HepG2 (cell line): ENCODE measurements around the gene ZFAND3. TPM values are rescaled to one million over a fixed set of nuclear protein-coding genes. Genes with fewer than 3 reads are reported as not detected.
A peak's percentile ranks its signal among the peaks of the same experiment; 100 is the strongest.

ENCODE experiments used
- KDM2A ChIP-seq: sonication (generic); formaldehyde crosslinking; IDR thresholded peaks from 2 replicates; pipeline ENCODE4 v1.4.0; 2020; ENCODE audit warnings: low read depth, missing genetic modification reagents, borderline replicate concordance
- NFE2 ChIP-seq: sonication (generic); formaldehyde crosslinking; IDR thresholded peaks from 2 replicates; pipeline ENCODE4 v1.4.0; 2020; ENCODE audit warnings: missing genetic modification reagents
- NKX3-1 ChIP-seq: sonication (generic); formaldehyde crosslinking; IDR thresholded peaks from 2 replicates; pipeline ENCODE4 v1.5.0; 2020; ENCODE audit warnings: missing genetic modification reagents
- NRL ChIP-seq: sonication (generic); formaldehyde crosslinking; IDR thresholded peaks from 2 replicates; pipeline ENCODE4 v1.5.0; 2020; ENCODE audit warnings: missing genetic modification reagents, mild to moderate bottlenecking, moderate library complexity, borderline replicate concordance
- RBFOX2 ChIP-seq: fragments of 200-400 bp; formaldehyde crosslinking; IDR thresholded peaks from 2 replicates; pipeline ENCODE4 v1.6.1; 2017; ENCODE audit warnings: low read depth, mild to moderate bottlenecking, low read length
- RFX1 ChIP-seq: fragments of 450-650 bp; IDR thresholded peaks from 2 replicates; pipeline ENCODE4 v1.6.1; 2017
- SATB2 ChIP-seq: sonication (generic); formaldehyde crosslinking; IDR thresholded peaks from 2 replicates; pipeline ENCODE4 v1.5.0; 2020; ENCODE audit warnings: missing genetic modification reagents
- ZNF24 ChIP-seq: fragments of 450-650 bp; IDR thresholded peaks from 2 replicates; pipeline ENCODE4 v1.6.1; 2017; ENCODE audit warnings: antibody characterized with exemption, mild to moderate bottlenecking
- ZNF605 ChIP-seq: sonication (generic); formaldehyde crosslinking; IDR thresholded peaks from 2 replicates; pipeline ENCODE4 v1.8.0; 2022; ENCODE audit warnings: mild to moderate bottlenecking, missing genetic modification reagents
- polyA plus RNA-seq, 8 experiments: library from polyadenylated mRNA; depleted of rRNA in 3 of 8; stranded (reverse) in 7 of 8; unstranded in 1 of 8; fragments of >200 nt; fragmentation: Illumina TruSeq in 4 of 8; extraction: Trizol in 4 of 8; gene quantifications; 2 replicates each; pipeline versions ENCODE4 v1.2.1 to v1.2.3, GENCODE V29; 2011 to 2016; ENCODE audit warnings: low read depth in 4 of 8, missing spikeins in 1 of 8, mixed read lengths in 1 of 8; ENCODE audit not compliant: insufficient read depth in 1 of 8
- total RNA-seq, 5 experiments: library from RNA; depleted of rRNA; stranded (reverse); fragments of >200 nt; fragmentation: Illumina TruSeq; extraction: Trizol; gene quantifications; 2 replicates each; pipeline ENCODE4 v1.2.3, GENCODE V29; 2016; ENCODE audit warnings: low read depth in 1 of 5
- TF ChIP-seq, protein P1 (sequence below): sonication (generic); formaldehyde crosslinking; IDR thresholded peaks from 2 replicates; pipeline ENCODE4 v1.4.0; 2020; ENCODE audit warnings: missing genetic modification reagents
- TF ChIP-seq, protein P2 (sequence below): sonication (generic); formaldehyde crosslinking; IDR thresholded peaks from 2 replicates; pipeline ENCODE4 v1.8.1; 2022; ENCODE audit warnings: low read depth, mild to moderate bottlenecking, missing genetic modification reagents
- TF ChIP-seq, protein P3 (sequence below): sonication (generic); formaldehyde crosslinking; IDR thresholded peaks from 2 replicates; pipeline ENCODE4 v1.4.0; 2020; ENCODE audit warnings: mild to moderate bottlenecking, missing genetic modification reagents
- TF ChIP-seq, protein P4 (sequence below): sonication (generic); formaldehyde crosslinking; IDR thresholded peaks from 2 replicates; pipeline ENCODE4 v1.5.0; 2020; ENCODE audit warnings: mild to moderate bottlenecking, missing genetic modification reagents, borderline replicate concordance
- TF ChIP-seq, protein P5 (sequence below): sonication (generic); formaldehyde crosslinking; conservative IDR thresholded peaks from 2 replicates; pipeline ENCODE4 v1.8.1; 2023; ENCODE audit warnings: missing genetic modification reagents

ZFAND3 gene
- total and polyA plus RNA-seq, 2 of the 13 experiments (the other 11 are each of a cell fraction or from before 2014, with no cell fraction given), result 16.4 to 17.1 TPM

DNA sequence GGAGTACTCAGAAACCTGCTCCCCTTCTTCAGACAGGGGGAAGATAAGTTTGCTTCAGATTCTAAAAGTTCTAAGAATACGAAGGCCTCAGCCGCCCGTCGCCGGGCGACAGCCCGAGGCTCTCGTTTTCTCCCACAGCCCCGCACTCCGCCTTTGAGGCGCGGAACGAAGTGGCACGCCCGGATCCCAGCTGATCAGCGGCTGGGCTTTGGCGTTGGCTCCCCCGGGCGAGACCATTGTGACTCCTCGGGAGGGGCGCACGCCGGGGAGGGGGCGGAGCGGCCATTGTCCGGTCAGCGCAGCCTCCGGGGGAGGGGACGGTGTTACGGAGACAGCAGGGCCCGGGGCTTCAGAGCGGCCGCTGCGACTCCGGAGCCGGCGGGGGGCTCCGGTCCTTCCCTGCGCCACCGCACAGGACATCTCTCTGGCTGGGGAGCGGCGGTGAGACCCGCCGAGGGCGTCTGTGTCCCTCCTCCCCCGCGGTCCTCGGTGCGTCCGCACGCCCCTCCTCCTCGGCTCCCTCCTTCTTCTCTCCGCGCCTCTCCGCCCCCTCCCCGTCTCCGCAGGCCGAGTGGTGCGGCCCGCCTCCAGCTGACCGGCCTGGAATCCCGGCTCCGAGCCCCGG lies at the start of gene ZFAND3 (continued):
- TF ChIP-seq, protein P1, sequence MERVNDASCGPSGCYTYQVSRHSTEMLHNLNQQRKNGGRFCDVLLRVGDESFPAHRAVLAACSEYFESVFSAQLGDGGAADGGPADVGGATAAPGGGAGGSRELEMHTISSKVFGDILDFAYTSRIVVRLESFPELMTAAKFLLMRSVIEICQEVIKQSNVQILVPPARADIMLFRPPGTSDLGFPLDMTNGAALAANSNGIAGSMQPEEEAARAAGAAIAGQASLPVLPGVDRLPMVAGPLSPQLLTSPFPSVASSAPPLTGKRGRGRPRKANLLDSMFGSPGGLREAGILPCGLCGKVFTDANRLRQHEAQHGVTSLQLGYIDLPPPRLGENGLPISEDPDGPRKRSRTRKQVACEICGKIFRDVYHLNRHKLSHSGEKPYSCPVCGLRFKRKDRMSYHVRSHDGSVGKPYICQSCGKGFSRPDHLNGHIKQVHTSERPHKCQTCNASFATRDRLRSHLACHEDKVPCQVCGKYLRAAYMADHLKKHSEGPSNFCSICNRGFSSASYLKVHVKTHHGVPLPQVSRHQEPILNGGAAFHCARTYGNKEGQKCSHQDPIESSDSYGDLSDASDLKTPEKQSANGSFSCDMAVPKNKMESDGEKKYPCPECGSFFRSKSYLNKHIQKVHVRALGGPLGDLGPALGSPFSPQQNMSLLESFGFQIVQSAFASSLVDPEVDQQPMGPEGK (CRISPR knock-in tag), result peak; percentile 93
- TF ChIP-seq, protein P2, sequence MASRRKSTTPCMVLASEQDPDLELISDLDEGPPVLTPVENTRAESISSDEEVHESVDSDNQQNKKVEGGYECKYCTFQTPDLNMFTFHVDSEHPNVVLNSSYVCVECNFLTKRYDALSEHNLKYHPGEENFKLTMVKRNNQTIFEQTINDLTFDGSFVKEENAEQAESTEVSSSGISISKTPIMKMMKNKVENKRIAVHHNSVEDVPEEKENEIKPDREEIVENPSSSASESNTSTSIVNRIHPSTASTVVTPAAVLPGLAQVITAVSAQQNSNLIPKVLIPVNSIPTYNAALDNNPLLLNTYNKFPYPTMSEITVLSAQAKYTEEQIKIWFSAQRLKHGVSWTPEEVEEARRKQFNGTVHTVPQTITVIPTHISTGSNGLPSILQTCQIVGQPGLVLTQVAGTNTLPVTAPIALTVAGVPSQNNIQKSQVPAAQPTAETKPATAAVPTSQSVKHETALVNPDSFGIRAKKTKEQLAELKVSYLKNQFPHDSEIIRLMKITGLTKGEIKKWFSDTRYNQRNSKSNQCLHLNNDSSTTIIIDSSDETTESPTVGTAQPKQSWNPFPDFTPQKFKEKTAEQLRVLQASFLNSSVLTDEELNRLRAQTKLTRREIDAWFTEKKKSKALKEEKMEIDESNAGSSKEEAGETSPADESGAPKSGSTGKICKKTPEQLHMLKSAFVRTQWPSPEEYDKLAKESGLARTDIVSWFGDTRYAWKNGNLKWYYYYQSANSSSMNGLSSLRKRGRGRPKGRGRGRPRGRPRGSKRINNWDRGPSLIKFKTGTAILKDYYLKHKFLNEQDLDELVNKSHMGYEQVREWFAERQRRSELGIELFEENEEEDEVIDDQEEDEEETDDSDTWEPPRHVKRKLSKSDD (CRISPR knock-in tag), result 0 out of 2 replicates have a peak, but pooled peaks have one; percentile 12
- TF ChIP-seq RFX1 (no peak), RBFOX2 (peak; percentile 88), NRL (peak; percentile 80; the same call in 1 of the 2 replicates), KDM2A (CRISPR knock-in tag) (peak; percentile 86; the same call in 1 of the 2 replicates), ZNF24 (no peak; the same call in 1 of the 2 replicates), NFE2 (no peak), ZNF605 (CRISPR knock-in tag) (peak; percentile 67; the same call in 1 of the 2 replicates), NKX3-1 (no peak), SATB2 (no peak)
- TF ChIP-seq, protein P3, sequence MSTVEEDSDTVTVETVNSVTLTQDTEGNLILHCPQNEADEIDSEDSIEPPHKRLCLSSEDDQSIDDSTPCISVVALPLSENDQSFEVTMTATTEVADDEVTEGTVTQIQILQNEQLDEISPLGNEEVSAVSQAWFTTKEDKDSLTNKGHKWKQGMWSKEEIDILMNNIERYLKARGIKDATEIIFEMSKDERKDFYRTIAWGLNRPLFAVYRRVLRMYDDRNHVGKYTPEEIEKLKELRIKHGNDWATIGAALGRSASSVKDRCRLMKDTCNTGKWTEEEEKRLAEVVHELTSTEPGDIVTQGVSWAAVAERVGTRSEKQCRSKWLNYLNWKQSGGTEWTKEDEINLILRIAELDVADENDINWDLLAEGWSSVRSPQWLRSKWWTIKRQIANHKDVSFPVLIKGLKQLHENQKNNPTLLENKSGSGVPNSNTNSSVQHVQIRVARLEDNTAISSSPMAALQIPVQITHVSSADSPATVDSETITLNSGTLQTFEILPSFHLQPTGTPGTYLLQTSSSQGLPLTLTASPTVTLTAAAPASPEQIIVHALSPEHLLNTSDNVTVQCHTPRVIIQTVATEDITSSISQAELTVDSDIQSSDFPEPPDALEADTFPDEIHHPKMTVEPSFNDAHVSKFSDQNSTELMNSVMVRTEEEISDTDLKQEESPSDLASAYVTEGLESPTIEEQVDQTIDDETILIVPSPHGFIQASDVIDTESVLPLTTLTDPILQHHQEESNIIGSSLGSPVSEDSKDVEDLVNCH (CRISPR knock-in tag), result no peak
- TF ChIP-seq, protein P4, sequence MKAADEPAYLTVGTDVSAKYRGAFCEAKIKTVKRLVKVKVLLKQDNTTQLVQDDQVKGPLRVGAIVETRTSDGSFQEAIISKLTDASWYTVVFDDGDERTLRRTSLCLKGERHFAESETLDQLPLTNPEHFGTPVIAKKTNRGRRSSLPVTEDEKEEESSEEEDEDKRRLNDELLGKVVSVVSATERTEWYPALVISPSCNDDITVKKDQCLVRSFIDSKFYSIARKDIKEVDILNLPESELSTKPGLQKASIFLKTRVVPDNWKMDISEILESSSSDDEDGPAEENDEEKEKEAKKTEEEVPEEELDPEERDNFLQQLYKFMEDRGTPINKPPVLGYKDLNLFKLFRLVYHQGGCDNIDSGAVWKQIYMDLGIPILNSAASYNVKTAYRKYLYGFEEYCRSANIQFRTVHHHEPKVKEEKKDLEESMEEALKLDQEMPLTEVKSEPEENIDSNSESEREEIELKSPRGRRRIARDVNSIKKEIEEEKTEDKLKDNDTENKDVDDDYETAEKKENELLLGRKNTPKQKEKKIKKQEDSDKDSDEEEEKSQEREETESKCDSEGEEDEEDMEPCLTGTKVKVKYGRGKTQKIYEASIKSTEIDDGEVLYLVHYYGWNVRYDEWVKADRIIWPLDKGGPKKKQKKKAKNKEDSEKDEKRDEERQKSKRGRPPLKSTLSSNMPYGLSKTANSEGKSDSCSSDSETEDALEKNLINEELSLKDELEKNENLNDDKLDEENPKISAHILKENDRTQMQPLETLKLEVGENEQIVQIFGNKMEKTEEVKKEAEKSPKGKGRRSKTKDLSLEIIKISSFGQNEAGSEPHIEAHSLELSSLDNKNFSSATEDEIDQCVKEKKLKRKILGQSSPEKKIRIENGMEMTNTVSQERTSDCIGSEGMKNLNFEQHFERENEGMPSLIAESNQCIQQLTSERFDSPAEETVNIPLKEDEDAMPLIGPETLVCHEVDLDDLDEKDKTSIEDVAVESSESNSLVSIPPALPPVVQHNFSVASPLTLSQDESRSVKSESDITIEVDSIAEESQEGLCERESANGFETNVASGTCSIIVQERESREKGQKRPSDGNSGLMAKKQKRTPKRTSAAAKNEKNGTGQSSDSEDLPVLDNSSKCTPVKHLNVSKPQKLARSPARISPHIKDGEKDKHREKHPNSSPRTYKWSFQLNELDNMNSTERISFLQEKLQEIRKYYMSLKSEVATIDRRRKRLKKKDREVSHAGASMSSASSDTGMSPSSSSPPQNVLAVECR (CRISPR knock-in tag), result peak; percentile 86
- TF ChIP-seq, protein P5, sequence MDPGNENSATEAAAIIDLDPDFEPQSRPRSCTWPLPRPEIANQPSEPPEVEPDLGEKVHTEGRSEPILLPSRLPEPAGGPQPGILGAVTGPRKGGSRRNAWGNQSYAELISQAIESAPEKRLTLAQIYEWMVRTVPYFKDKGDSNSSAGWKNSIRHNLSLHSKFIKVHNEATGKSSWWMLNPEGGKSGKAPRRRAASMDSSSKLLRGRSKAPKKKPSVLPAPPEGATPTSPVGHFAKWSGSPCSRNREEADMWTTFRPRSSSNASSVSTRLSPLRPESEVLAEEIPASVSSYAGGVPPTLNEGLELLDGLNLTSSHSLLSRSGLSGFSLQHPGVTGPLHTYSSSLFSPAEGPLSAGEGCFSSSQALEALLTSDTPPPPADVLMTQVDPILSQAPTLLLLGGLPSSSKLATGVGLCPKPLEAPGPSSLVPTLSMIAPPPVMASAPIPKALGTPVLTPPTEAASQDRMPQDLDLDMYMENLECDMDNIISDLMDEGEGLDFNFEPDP (CRISPR knock-in tag), result no peak
